ENCODE measurements around the gene MGAT5.

MGAT5 gene

DNA sequence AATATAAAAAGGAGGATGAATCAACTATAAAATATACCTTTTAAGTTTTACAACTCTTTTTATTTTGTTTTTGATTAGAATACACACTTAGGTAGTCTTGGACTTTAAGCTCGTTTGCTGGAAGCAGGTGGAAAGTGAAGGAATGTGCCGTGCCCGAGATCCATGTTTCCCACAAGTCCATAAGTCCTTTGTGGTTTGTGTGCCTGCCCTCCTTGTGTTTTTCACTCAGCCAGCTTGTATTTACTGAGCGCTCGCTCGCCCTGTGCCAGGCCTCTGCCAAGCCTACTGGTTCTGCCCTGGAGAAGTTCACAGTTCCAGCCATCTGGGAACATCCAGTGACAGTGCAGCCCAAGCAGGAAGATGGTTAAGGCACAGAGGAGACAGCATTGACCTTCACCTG lies 142.6 kb downstream of the MGAT5 start (continued):
- TF ChIP-seq, protein P1, sequence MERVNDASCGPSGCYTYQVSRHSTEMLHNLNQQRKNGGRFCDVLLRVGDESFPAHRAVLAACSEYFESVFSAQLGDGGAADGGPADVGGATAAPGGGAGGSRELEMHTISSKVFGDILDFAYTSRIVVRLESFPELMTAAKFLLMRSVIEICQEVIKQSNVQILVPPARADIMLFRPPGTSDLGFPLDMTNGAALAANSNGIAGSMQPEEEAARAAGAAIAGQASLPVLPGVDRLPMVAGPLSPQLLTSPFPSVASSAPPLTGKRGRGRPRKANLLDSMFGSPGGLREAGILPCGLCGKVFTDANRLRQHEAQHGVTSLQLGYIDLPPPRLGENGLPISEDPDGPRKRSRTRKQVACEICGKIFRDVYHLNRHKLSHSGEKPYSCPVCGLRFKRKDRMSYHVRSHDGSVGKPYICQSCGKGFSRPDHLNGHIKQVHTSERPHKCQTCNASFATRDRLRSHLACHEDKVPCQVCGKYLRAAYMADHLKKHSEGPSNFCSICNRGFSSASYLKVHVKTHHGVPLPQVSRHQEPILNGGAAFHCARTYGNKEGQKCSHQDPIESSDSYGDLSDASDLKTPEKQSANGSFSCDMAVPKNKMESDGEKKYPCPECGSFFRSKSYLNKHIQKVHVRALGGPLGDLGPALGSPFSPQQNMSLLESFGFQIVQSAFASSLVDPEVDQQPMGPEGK (CRISPR knock-in tag; IDR thresholded peaks at IDR 0.05; ENCODE audit: borderline replicate concordance), result no peak
- TF ChIP-seq ESRRG (CRISPR knock-in tag; IDR thresholded peaks at IDR 0.05), result no peak
- TF ChIP-seq ZNF565 (CRISPR knock-in tag; conservative IDR thresholded peaks at IDR 0.05; ENCODE audit: low read depth), result no peak
- no peak for TF ChIP-seq ZFP30 (CRISPR knock-in tag; IDR thresholded peaks at IDR 0.05)
- TF ChIP-seq PPARA (CRISPR knock-in tag; IDR thresholded peaks at IDR 0.05; ENCODE audit: borderline replicate concordance), result no peak
- TF ChIP-seq OSR1 (CRISPR knock-in tag; IDR thresholded peaks at IDR 0.05), result no peak
- TF ChIP-seq GLIS3 (CRISPR knock-in tag; IDR thresholded peaks at IDR 0.05), result no peak
- TF ChIP-seq BACH2 (CRISPR knock-in tag; IDR thresholded peaks at IDR 0.05; ENCODE audit: borderline replicate concordance), result no peak
- no peak for TF ChIP-seq ZFP3 (CRISPR knock-in tag; IDR thresholded peaks at IDR 0.05)
- TF ChIP-seq TCF4 (CRISPR knock-in tag; IDR thresholded peaks at IDR 0.05; ENCODE audit: borderline replicate concordance), result no peak
- TF ChIP-seq ZNF70 (CRISPR knock-in tag; IDR thresholded peaks at IDR 0.05), result no peak

DNA sequence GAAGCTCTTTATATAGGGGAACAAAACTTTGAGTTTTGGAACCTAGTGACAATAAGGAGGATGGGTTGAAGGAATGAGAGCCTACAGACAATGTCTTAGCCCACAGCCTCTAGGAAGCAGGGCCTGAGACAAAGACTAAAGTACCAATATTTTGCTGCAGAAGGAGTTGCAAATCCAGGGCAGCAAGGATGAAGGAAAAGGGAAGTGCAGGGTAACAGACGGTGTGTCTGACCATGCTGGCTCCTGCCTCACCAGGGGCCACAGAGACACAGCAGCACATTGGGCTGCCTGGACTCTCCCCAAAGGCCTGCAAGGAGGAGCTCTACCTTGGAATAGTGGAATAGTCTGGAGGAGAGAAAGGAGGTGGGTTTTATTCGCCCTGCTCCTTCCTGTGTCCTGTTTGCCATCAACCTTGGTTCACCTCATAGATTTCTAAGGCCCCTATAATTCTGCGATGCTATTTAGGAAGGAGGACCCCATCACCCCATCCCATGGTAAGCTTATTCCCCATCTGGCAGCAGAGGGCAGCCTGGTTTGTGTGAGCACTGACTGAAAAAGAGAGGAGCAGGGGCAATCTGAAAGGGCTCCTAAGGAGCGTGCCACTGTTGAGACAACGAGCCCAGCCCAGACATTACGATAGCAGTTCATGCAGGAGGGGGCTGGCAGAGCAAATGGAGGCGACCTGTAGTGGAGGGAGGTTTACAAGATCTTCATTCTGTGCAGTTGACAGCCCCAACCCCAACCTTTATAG lies 143.4 kb downstream of the MGAT5 start:
- no peak for TF ChIP-seq PPARA (CRISPR knock-in tag; IDR thresholded peaks at IDR 0.05; ENCODE audit: borderline replicate concordance)
- no peak for ATAC-seq

- TF ChIP-seq TCF4 (CRISPR knock-in tag; IDR thresholded peaks at IDR 0.05; ENCODE audit: borderline replicate concordance) (no peak), PPARA (CRISPR knock-in tag; IDR thresholded peaks at IDR 0.05; ENCODE audit: borderline replicate concordance) (no peak), ZFP30 (CRISPR knock-in tag; IDR thresholded peaks at IDR 0.05) (no peak), TOX (CRISPR knock-in tag; IDR thresholded peaks at IDR 0.05; ENCODE audit: borderline replicate concordance) (no peak)
- ATAC-seq, result peak; percentile 85
These were observed 144.4 kb downstream of the MGAT5 start for GRCh38 chr2:134398300-134398699.

DNA sequence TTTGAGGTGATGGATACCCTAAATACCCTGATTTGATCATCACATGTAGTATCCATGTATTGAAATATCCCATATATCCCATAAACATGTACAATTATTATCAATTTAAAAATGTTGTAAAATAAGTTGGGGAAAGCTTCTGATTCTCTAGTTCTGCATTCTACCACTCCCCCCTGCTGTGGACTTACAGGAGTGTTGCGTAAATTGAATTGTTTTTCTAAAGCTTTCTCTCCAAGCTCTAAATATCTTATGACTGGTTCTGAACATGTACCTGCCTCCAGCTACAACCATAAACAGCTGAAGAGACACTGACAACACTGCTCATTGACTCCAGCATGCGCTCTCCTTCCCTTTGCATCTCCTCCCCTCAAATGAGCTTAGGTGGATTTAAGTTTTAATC lies 145.2 kb downstream of the MGAT5 start:
- TF ChIP-seq ZFP3 (CRISPR knock-in tag; IDR thresholded peaks at IDR 0.05) (no peak), SNAI2 (CRISPR knock-in tag; IDR thresholded peaks at IDR 0.05) (no peak), ARNTL (CRISPR knock-in tag; IDR thresholded peaks at IDR 0.05; ENCODE audit: borderline replicate concordance, low read depth) (no peak), ZFP30 (CRISPR knock-in tag; IDR thresholded peaks at IDR 0.05) (no peak), ZNF70 (CRISPR knock-in tag; IDR thresholded peaks at IDR 0.05) (no peak), PPARA (CRISPR knock-in tag; IDR thresholded peaks at IDR 0.05; ENCODE audit: borderline replicate concordance) (no peak), ESRRG (CRISPR knock-in tag; IDR thresholded peaks at IDR 0.05) (no peak), GLIS3 (CRISPR knock-in tag; IDR thresholded peaks at IDR 0.05) (no peak), TCF4 (CRISPR knock-in tag; IDR thresholded peaks at IDR 0.05; ENCODE audit: borderline replicate concordance) (no peak), RARB (CRISPR knock-in tag; IDR thresholded peaks at IDR 0.05) (no peak), CSDC2 (CRISPR knock-in tag; IDR thresholded peaks at IDR 0.05) (no peak), BACH2 (CRISPR knock-in tag; IDR thresholded peaks at IDR 0.05; ENCODE audit: borderline replicate concordance) (no peak), TOX (CRISPR knock-in tag; IDR thresholded peaks at IDR 0.05; ENCODE audit: borderline replicate concordance) (no peak), ZNF565 (CRISPR knock-in tag; conservative IDR thresholded peaks at IDR 0.05; ENCODE audit: low read depth) (no peak), CREB5 (CRISPR knock-in tag; IDR thresholded peaks at IDR 0.05; ENCODE audit: low read depth) (no peak), ZNF8 (CRISPR knock-in tag; IDR thresholded peaks at IDR 0.05) (no peak), POU6F1 (CRISPR knock-in tag; IDR thresholded peaks at IDR 0.05; ENCODE audit: borderline replicate concordance, low read depth) (no peak)
- TF ChIP-seq, protein P2, sequence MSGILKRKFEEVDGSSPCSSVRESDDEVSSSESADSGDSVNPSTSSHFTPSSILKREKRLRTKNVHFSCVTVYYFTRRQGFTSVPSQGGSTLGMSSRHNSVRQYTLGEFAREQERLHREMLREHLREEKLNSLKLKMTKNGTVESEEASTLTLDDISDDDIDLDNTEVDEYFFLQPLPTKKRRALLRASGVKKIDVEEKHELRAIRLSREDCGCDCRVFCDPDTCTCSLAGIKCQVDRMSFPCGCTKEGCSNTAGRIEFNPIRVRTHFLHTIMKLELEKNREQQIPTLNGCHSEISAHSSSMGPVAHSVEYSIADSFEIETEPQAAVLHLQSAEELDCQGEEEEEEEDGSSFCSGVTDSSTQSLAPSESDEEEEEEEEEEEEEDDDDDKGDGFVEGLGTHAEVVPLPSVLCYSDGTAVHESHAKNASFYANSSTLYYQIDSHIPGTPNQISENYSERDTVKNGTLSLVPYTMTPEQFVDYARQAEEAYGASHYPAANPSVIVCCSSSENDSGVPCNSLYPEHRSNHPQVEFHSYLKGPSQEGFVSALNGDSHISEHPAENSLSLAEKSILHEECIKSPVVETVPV (CRISPR knock-in tag; IDR thresholded peaks at IDR 0.05), result no peak
- TF ChIP-seq, protein P1 (CRISPR knock-in tag; IDR thresholded peaks at IDR 0.05; ENCODE audit: borderline replicate concordance), result no peak
- ATAC-seq, result no peak
